Measurements from ENCODE around the gene TRIML1.

The TRIML1 gene

DNA sequence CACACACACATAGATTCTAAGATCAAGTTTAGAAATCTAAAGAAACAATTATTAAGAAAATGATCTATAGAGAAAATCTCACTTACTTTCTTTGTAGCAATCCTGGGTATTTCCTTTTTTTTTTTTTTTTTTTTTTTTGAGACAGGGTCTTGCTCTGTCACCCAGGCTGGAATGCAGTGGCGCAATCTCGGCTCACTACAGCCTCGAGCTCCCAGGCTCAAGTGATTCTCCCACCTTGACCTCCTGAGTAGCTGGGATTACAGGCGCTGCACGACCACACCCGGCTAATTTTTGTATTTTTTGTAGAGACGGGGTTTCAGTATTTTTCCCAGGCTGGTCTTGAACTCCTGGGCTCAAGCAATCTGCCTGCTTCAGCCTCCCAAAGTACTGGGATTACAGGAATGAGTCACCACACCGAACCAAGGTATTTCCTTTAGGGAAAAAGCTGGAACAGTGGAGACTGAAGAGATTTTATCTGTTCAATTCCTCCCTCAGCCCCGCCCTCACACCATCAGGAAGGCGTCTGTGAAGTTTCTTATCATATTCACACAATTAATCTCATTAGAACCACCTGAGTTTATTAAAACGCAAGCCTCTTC lies 30.0 kb upstream of the TRIML1 start, which contains the start of gene TRIML2:
TSS of gene TRIML2 (minus strand) at position 447 of the 599 bp plus-strand sequence. CDS start 4,235 bp downstream, outside the sequence.
- Histone ChIP-seq H3K4me1 (ENCODE audit: control insufficient read depth, insufficient read depth, low read depth, low read length) (no peaks in the 10 kb centered on the region), H2BK5ac (ENCODE audit: low read depth, low read length, poor library complexity, severe bottlenecking) (no peak within 1 kb of the TSS), H3K9me3 (ENCODE audit: control insufficient read depth, low read length) (no peaks in the 10 kb centered on the region), H3K4me2 (ENCODE audit: low read length, poor library complexity, severe bottlenecking) (no peak within 1 kb of the TSS), H3K23ac (ENCODE audit: low read length in 2 of 2) (no peak within 1 kb of the TSS), H2BK12ac (ENCODE audit: low read length in 2 of 2) (no peak within 1 kb of the TSS), H4K8ac (ENCODE audit: low read length) (no peak within 1 kb of the TSS), H3K4me3 (ENCODE audit: insufficient read depth in 1 of 2, low read depth in 1 of 2, low read length in 2 of 2) (no peak within 1 kb of the TSS), H4K91ac (ENCODE audit: low read length) (no peak within 1 kb of the TSS), H2AFZ (ENCODE audit: low read depth, low read length) (no peak within 1 kb of the TSS), H2BK15ac (ENCODE audit: low read depth, poor library complexity, severe bottlenecking) (no peak within 1 kb of the TSS), H3K27ac (ENCODE audit: low read length, poor library complexity, severe bottlenecking) (no peak within 1 kb of the TSS), H3K36me3 (ENCODE audit: control insufficient read depth in 1 of 2, insufficient read depth in 2 of 2, low read depth in 1 of 2, low read length in 2 of 2) (no peaks in the 10 kb centered on the region), H3K18ac (ENCODE audit: low read depth in 1 of 2, low read length in 2 of 2) (no peak within 1 kb of the TSS), H3K14ac (ENCODE audit: low read length in 2 of 2) (no peak within 1 kb of the TSS), H3K4ac (ENCODE audit: low read depth in 1 of 2, low read length in 2 of 2) (no peak within 1 kb of the TSS), H2AK5ac (ENCODE audit: low read length, severe bottlenecking) (no peak within 1 kb of the TSS), H3K79me1 (replicated peaks; ENCODE audit: low read length, poor library complexity, severe bottlenecking) (no peaks in the 10 kb centered on the region), H3K27me3 (ENCODE audit: control insufficient read depth in 1 of 2, insufficient read depth in 1 of 2, low read length in 2 of 2) (no peaks in the 10 kb centered on the region), H2BK120ac (ENCODE audit: low read depth, low read length) (no peak within 1 kb of the TSS), H3K9ac (ENCODE audit: low read length) (no peak within 1 kb of the TSS)
- no peak for DNase-seq
- 35% methylated on average over 11 of the region's 11 CpGs for WGBS

DNA sequence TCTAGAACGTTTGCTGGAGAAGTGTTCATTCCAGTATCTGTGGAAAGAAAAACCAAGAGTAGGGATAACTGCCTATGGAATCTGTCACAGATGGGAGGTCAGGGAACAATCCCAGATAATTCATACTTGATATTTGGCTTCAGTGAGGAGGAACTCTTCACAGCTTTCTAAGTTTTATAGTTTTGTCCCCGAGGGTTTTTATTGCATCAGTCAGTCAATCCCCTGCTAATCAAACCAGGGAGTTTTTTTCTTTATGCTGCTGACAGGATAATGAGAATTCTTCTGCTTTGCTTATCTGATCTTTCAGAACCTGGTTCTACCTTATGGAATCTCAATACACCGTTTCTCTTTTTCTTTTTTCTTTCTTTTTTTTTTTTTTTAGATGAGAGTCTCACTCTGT lies 29.2 kb upstream of the TRIML1 start:
- Histone ChIP-seq H3K27ac (ENCODE audit: low read length, poor library complexity, severe bottlenecking) (no peak overlapping the region), H3K18ac (ENCODE audit: low read depth in 1 of 2, low read length in 2 of 2) (no peak overlapping the region), H3K4me2 (ENCODE audit: low read length, poor library complexity, severe bottlenecking) (no peak overlapping the region), H2BK15ac (ENCODE audit: low read depth, poor library complexity, severe bottlenecking) (no peak overlapping the region), H2BK5ac (ENCODE audit: low read depth, low read length, poor library complexity, severe bottlenecking) (no peak overlapping the region), H3K23ac (ENCODE audit: low read length in 2 of 2) (no peak overlapping the region), H3K4ac (ENCODE audit: low read depth in 1 of 2, low read length in 2 of 2) (no peak overlapping the region), H3K9me3 (ENCODE audit: control insufficient read depth, low read length) (no peaks in the 10 kb centered on the region), H2BK120ac (ENCODE audit: low read depth, low read length) (no peak overlapping the region), H4K91ac (ENCODE audit: low read length) (no peak overlapping the region), H3K27me3 (ENCODE audit: control insufficient read depth in 1 of 2, insufficient read depth in 1 of 2, low read length in 2 of 2) (no peaks in the 10 kb centered on the region), H3K4me1 (ENCODE audit: control insufficient read depth, insufficient read depth, low read depth, low read length) (no peaks in the 10 kb centered on the region), H3K4me3 (ENCODE audit: insufficient read depth in 1 of 2, low read depth in 1 of 2, low read length in 2 of 2) (no peak overlapping the region), H3K9ac (ENCODE audit: low read length) (no peak overlapping the region), H2BK12ac (ENCODE audit: low read length in 2 of 2) (no peak overlapping the region), H4K8ac (ENCODE audit: low read length) (no peak overlapping the region), H3K14ac (ENCODE audit: low read length in 2 of 2) (no peak overlapping the region), H3K79me1 (replicated peaks; ENCODE audit: low read length, poor library complexity, severe bottlenecking) (no peaks in the 10 kb centered on the region), H2AK5ac (ENCODE audit: low read length, severe bottlenecking) (no peak overlapping the region), H3K36me3 (ENCODE audit: control insufficient read depth in 1 of 2, insufficient read depth in 2 of 2, low read depth in 1 of 2, low read length in 2 of 2) (no peaks in the 10 kb centered on the region), H2AFZ (ENCODE audit: low read depth, low read length) (no peak overlapping the region)
- DNase-seq, result no peak
- WGBS, result 78% methylated on average over 2 of the region's 3 CpGs

DNA sequence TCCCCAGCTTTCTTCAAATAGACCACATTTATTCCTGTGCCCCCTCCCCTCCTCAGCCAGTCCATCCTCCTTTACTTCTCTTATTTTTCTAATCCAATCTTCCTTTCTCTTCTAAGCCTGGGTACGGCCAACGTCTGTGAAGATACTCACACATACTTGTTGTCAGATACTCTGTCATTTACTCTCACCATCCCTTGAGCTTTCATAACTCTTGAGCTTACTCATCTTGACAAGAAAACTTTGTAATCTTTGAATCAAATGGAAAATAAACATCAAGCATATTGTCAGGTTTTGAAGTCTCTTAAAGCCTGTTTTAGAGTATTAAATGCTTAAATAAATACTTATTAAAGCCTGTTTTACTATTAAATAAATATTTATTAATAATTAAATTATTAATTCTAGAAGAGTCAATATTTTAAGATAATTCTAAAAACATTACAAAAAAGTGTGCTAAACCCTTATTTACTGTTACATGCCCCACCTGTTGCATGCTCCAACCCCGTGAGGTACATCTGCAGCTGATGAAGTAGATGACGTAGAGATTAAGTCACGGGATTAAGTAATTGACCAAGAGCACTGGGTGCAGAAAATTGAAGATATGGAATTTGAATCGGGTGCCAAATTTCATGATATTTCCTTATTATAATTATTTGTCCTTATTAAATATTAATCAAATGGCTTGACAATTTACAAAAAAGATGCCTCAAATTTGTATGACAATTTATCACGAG lies 28.3 kb upstream of the TRIML1 start:
- Histone ChIP-seq H3K9ac (ENCODE audit: low read length) (no peak overlapping the region), H3K4me1 (ENCODE audit: control insufficient read depth, insufficient read depth, low read depth, low read length) (no peaks in the 10 kb centered on the region), H2BK120ac (ENCODE audit: low read depth, low read length) (no peak overlapping the region), H3K14ac (ENCODE audit: low read length in 2 of 2) (no peak overlapping the region), H2BK5ac (ENCODE audit: low read depth, low read length, poor library complexity, severe bottlenecking) (no peak overlapping the region), H3K79me1 (replicated peaks; ENCODE audit: low read length, poor library complexity, severe bottlenecking) (no peaks in the 10 kb centered on the region), H3K4me2 (ENCODE audit: low read length, poor library complexity, severe bottlenecking) (no peak overlapping the region), H3K27me3 (ENCODE audit: control insufficient read depth in 1 of 2, insufficient read depth in 1 of 2, low read length in 2 of 2) (no peaks in the 10 kb centered on the region), H3K36me3 (ENCODE audit: control insufficient read depth in 1 of 2, insufficient read depth in 2 of 2, low read depth in 1 of 2, low read length in 2 of 2) (no peaks in the 10 kb centered on the region), H3K27ac (ENCODE audit: low read length, poor library complexity, severe bottlenecking) (no peak overlapping the region), H3K18ac (ENCODE audit: low read depth in 1 of 2, low read length in 2 of 2) (no peak overlapping the region), H4K8ac (ENCODE audit: low read length) (no peak overlapping the region), H2BK15ac (ENCODE audit: low read depth, poor library complexity, severe bottlenecking) (no peak overlapping the region), H3K4ac (ENCODE audit: low read depth in 1 of 2, low read length in 2 of 2) (no peak overlapping the region), H2AK5ac (ENCODE audit: low read length, severe bottlenecking) (no peak overlapping the region), H2BK12ac (ENCODE audit: low read length in 2 of 2) (no peak overlapping the region), H3K4me3 (ENCODE audit: insufficient read depth in 1 of 2, low read depth in 1 of 2, low read length in 2 of 2) (no peak overlapping the region), H2AFZ (ENCODE audit: low read depth, low read length) (no peak overlapping the region), H3K9me3 (ENCODE audit: control insufficient read depth, low read length) (no peaks in the 10 kb centered on the region), H4K91ac (ENCODE audit: low read length) (no peak overlapping the region), H3K23ac (ENCODE audit: low read length in 2 of 2) (no peak overlapping the region)
- WGBS, result 7% methylated on average over 2 of the region's 7 CpGs
- no peak for DNase-seq

DNA sequence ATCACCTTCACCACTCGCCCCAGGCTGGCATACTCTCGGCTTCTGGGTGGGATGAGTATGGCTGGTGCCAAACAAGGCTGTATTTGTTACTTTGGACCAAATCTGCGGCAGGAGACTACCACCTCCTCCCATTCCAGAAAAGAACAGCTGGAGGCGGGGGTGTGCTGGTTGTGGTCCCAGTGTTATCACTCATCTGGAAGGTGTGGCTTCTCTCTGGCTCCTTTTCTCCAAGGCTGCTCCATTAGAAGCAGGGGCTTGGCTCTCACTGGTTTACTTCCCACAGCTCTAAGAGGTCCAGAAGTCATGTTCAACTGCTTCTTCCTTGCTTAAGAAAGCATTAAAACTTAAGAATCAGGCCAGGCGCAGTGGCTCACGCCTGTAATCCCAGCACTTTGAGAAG lies 27.3 kb upstream of the TRIML1 start:
- Histone ChIP-seq H3K18ac (ENCODE audit: low read depth in 1 of 2, low read length in 2 of 2) (no peak overlapping the region), H3K4me2 (ENCODE audit: low read length, poor library complexity, severe bottlenecking) (no peak overlapping the region), H2BK12ac (ENCODE audit: low read length in 2 of 2) (no peak overlapping the region), H3K27me3 (ENCODE audit: control insufficient read depth in 1 of 2, insufficient read depth in 1 of 2, low read length in 2 of 2) (no peaks in the 10 kb centered on the region), H2BK5ac (ENCODE audit: low read depth, low read length, poor library complexity, severe bottlenecking) (no peak overlapping the region), H2AK5ac (ENCODE audit: low read length, severe bottlenecking) (no peak overlapping the region), H3K9ac (ENCODE audit: low read length) (no peak overlapping the region), H3K27ac (ENCODE audit: low read length, poor library complexity, severe bottlenecking) (no peak overlapping the region), H3K36me3 (ENCODE audit: control insufficient read depth in 1 of 2, insufficient read depth in 2 of 2, low read depth in 1 of 2, low read length in 2 of 2) (no peaks in the 10 kb centered on the region), H3K4me3 (ENCODE audit: insufficient read depth in 1 of 2, low read depth in 1 of 2, low read length in 2 of 2) (no peak overlapping the region), H3K4me1 (ENCODE audit: control insufficient read depth, insufficient read depth, low read depth, low read length) (no peaks in the 10 kb centered on the region), H3K4ac (ENCODE audit: low read depth in 1 of 2, low read length in 2 of 2) (no peak overlapping the region), H2BK15ac (ENCODE audit: low read depth, poor library complexity, severe bottlenecking) (no peak overlapping the region), H3K23ac (ENCODE audit: low read length in 2 of 2) (no peak overlapping the region), H4K91ac (ENCODE audit: low read length) (no peak overlapping the region), H2BK120ac (ENCODE audit: low read depth, low read length) (no peak overlapping the region), H3K79me1 (replicated peaks; ENCODE audit: low read length, poor library complexity, severe bottlenecking) (no peaks in the 10 kb centered on the region), H3K14ac (ENCODE audit: low read length in 2 of 2) (no peak overlapping the region), H2AFZ (ENCODE audit: low read depth, low read length) (no peak overlapping the region), H4K8ac (ENCODE audit: low read length) (no peak overlapping the region), H3K9me3 (ENCODE audit: control insufficient read depth, low read length) (no peaks in the 10 kb centered on the region)
- no peak for DNase-seq
- 62% methylated on average over 3 of the region's 6 CpGs for WGBS
